IPS-20b (cell line): ENCODE data around the gene SLC17A4.
"Not testable (repeated sequence)": the region's sequence is repeated elsewhere in the genome, so short reads cannot be mapped to it uniquely, and the experiment has no call there.

Experiments
- H3K27ac ChIP-seq: one replicate; pipeline ENCODE4 v1.5.1; 2013; ENCODE audit warnings: low read length
- H3K27me3 ChIP-seq: 2 replicates; pipeline ENCODE4 v1.6.1; 2013; ENCODE audit warnings: mild to moderate bottlenecking, low read length, inconsistent platforms; ENCODE audit not compliant: insufficient read depth
- H3K36me3 ChIP-seq: 2 replicates; pipeline ENCODE4 v1.6.1; 2013; ENCODE audit warnings: low read depth, mild to moderate bottlenecking, inconsistent platforms, low read length, moderate library complexity; ENCODE audit not compliant: insufficient read depth
- H3K4me1 ChIP-seq: 2 replicates; pipeline ENCODE4 v1.6.1; 2013; ENCODE audit warnings: mild to moderate bottlenecking, control low read depth, inconsistent platforms, low read length, moderate library complexity; ENCODE audit not compliant: insufficient read depth
- H3K4me3 ChIP-seq: 2 replicates; pipeline ENCODE4 v1.5.1; 2013; ENCODE audit warnings: mild to moderate bottlenecking, low read length, inconsistent platforms
- H3K9ac ChIP-seq: 2 replicates; pipeline ENCODE4 v1.6.1; 2013; ENCODE audit warnings: low read depth, mild to moderate bottlenecking, inconsistent platforms, low read length, moderate library complexity
- H3K9me3 ChIP-seq: 2 replicates; pipeline ENCODE4 v1.6.1; 2013; ENCODE audit warnings: mild to moderate bottlenecking, low read depth, low read length, inconsistent platforms; ENCODE audit not compliant: insufficient read depth

The SLC17A4 gene

DNA sequence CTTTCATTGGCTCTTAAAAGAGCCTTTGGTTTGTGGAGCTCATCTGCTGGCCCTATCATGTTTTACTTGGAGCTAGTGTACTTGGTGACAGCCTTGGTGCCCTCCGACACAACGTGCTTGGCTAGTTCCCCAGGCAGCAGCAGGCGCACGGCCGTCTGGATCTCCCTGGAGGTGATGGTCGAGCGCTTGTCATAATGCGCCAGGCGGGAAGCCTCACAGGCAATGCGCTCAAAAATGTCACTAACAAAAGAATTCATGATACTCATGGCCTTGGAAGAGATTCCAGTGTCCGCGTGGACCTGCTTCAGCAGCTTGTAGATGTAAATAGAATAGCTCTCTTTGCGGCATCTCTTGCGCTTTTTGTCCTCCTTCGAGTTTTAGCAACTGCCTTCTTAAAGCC lies 22.8 kb upstream of the SLC17A4 start:
- Histone ChIP-seq H3K36me3 (no peaks in the 10 kb centered on the region), H3K4me3 (no peak overlapping the region), H3K4me1 (no peaks in the 10 kb centered on the region), H3K27ac (no peak overlapping the region), H3K27me3 (no peaks in the 10 kb centered on the region), H3K9me3 (no peaks in the 10 kb centered on the region; the same call in 1 of the 2 replicates), H3K9ac (no peak overlapping the region)

DNA sequence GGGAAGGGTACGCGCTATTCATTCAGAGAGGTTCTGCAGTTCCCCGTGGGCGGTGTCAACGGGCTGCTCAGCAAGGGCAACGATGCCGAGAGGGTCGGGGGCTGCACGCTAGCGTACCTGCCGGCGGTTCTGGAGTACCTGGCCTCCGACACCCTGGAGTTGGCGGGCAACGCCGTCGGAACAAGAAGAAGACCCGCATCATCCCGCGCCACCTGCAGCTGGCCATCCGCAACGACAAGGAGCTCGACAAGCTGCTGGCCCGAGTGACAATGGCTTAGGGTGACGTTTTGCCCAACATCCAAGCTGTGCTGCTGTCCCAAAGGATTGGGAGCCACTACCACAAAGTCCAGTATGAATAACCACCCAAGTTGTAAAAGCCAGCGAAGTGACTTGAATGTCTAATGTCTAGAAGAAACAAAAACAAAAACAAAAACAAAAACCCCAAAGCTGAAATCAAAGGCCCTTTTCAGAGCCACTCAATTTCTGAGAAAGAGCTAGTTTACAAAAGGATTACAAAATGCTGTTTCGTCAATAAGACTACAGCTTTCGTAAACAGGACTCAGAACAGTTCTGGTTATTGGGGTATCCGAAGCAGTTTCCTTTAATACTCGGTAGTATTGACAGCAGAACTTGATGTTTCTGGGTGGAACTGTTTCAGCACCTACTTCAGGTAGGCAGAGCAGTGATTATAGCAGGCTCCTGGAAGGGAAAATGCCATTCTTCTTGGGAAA lies 21.9 kb upstream of the SLC17A4 start:
- H3K27me3 ChIP-seq = no peaks in the 10 kb centered on the region
- H3K4me1 ChIP-seq = no peaks in the 10 kb centered on the region
- H3K9me3 ChIP-seq = peaks cover 9% of the 10 kb centered on the region
- no peaks in the 10 kb centered on the region for H3K36me3 ChIP-seq
- H3K4me3 ChIP-seq = no peak overlapping the region
- H3K9ac ChIP-seq = no peak overlapping the region
- H3K27ac ChIP-seq = no peak overlapping the region

DNA sequence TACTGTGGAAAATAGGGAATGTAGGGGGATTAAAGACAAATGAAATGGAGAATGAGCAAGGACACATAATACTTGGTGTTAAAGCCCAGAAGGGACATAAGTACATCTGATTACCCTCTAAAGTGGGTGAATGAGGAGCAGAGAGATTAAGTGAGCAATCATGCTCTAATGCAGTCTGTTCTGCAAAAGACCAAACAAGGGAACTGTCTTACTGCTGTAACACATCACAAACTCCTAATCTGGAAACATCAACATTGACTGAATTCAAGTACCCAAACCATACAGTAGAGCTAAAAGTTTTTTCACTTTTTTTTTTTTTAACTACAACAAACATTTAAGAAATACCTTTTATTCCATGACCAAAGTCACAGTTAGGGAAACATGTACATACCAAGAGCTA lies 19.3 kb upstream of the SLC17A4 start:
- no peak overlapping the region for H3K27ac ChIP-seq
- no peak overlapping the region for H3K4me3 ChIP-seq
- H3K27me3 ChIP-seq = no peaks in the 10 kb centered on the region
- peaks cover 11% of the 10 kb centered on the region for H3K9me3 ChIP-seq
- H3K36me3 ChIP-seq = no peaks in the 10 kb centered on the region
- no peak overlapping the region for H3K9ac ChIP-seq
- H3K4me1 ChIP-seq = no peaks in the 10 kb centered on the region

DNA sequence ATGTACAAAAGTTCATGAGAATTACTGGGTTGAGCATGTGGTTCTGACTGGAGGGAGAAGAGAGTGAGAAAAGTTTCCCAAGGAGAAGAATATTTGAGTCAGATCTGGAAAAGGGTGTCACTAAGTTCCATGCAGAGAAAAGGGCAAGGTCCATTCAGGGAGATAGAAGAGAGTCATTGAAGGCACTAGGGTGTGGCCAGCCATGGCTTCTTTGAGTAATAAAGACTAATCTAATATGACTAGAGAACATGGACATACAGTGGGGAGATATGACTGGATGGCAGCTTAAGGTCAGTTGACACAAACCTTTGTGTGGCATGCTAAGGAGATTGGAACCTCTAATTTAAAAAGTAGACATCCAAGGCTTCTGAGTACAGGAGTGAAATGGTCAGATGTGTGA lies 10.7 kb upstream of the SLC17A4 start:
- peaks cover 4% of the 10 kb centered on the region; the same call in 1 of the 2 replicates for H3K9me3 ChIP-seq
- H3K27ac ChIP-seq = no peak overlapping the region
- H3K9ac ChIP-seq = no peak overlapping the region
- H3K4me1 ChIP-seq = no peaks in the 10 kb centered on the region
- no peaks in the 10 kb centered on the region for H3K36me3 ChIP-seq
- no peak overlapping the region for H3K4me3 ChIP-seq
- H3K27me3 ChIP-seq = no peaks in the 10 kb centered on the region

DNA sequence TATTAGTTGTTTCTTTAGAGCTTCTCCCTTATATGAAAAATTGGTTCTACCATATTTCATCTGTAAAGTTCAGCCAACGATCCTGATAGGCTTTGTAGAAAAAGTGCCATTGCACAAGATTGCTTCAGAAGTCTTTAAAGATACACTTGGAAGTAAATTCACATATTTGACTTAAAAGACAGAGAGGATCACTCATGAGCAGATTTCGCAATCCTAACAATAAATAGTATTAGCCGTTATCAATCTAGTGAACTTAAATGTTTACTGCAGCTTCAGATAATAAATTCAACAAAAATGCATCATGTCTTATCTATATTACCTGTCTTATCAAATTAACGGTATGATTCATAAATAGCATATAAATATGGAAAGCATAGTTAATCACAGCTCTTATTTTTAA lies 8.7 kb upstream of the SLC17A4 start:
- H3K4me3 ChIP-seq = no peak overlapping the region
- no peaks in the 10 kb centered on the region for H3K27me3 ChIP-seq
- H3K4me1 ChIP-seq = no peaks in the 10 kb centered on the region
- no peaks in the 10 kb centered on the region for H3K36me3 ChIP-seq
- H3K9ac ChIP-seq = no peak overlapping the region
- peaks cover 4% of the 10 kb centered on the region; the same call in 1 of the 2 replicates for H3K9me3 ChIP-seq
- H3K27ac ChIP-seq = no peak overlapping the region

DNA sequence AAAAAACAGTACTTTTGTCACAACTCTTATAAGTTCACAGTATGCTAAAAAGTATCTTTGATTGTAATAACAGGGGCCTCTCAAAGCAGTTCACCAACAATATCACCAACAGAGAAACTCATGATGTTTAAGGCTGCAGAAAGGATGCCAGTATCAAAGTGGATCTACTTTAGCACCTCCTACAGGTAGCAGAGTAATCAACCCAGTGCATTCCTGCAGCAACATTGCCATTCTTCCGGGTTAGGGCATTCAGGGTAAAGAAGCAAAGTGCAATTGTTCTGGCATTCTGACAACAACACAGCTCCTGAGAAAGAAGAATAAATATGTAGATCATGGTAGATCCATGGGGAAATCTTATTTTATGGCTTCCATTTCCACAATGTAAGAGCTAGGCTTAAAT lies 7.6 kb upstream of the SLC17A4 start:
- Histone ChIP-seq H3K4me3 (no peak overlapping the region), H3K27me3 (no peaks in the 10 kb centered on the region), H3K9ac (no peak overlapping the region), H3K36me3 (no peaks in the 10 kb centered on the region), H3K27ac (no peak overlapping the region), H3K4me1 (no peaks in the 10 kb centered on the region), H3K9me3 (peaks cover 2% of the 10 kb centered on the region; the same call in 1 of the 2 replicates)

DNA sequence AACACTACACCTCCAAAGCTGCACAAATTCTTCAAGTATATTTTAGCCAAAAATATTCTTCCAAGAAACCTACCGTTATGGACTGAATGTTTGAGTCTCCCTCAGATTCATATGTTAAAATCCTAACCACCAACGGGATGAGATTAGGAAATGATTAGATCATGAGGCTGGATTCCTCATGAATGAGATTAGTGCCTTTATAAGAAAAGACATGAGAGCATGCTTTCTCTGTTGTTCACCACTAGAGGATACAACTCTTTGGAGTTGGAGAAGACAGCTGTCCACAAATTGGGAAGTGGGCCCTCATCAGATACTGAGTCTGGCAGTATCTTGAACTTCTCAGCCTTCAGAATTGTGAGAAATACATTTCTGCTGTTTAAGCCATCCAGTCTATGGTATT lies 7.1 kb upstream of the SLC17A4 start:
- H3K9ac ChIP-seq = no peak overlapping the region
- no peaks in the 10 kb centered on the region for H3K9me3 ChIP-seq
- no peaks in the 10 kb centered on the region for H3K27me3 ChIP-seq
- H3K4me1 ChIP-seq = no peaks in the 10 kb centered on the region
- H3K36me3 ChIP-seq = no peaks in the 10 kb centered on the region
- no peak overlapping the region for H3K4me3 ChIP-seq
- H3K27ac ChIP-seq = no peak overlapping the region

DNA sequence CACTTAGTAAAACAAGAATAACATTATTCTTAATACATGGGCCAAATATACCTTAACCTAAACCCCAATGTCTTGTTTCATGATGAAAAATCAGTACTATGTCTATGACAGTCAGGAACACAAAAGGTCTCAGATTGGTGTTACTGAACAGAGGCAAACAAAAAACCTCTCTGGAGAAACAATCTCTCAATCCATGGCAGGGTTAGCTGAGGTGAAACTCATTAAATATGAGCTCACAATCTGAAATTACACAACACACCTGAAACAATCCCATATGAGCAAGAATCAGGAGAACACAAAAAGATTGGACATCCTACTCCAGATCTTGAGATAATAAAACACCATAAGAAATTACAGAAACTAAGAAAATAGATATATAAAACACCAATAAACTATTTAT lies 6.5 kb upstream of the SLC17A4 start:
- no peaks in the 10 kb centered on the region for H3K36me3 ChIP-seq
- H3K27me3 ChIP-seq = no peaks in the 10 kb centered on the region
- H3K27ac ChIP-seq = no peak overlapping the region
- H3K9ac ChIP-seq = no peak overlapping the region
- no peak overlapping the region for H3K4me3 ChIP-seq
- H3K4me1 ChIP-seq = no peaks in the 10 kb centered on the region
- no peaks in the 10 kb centered on the region for H3K9me3 ChIP-seq

DNA sequence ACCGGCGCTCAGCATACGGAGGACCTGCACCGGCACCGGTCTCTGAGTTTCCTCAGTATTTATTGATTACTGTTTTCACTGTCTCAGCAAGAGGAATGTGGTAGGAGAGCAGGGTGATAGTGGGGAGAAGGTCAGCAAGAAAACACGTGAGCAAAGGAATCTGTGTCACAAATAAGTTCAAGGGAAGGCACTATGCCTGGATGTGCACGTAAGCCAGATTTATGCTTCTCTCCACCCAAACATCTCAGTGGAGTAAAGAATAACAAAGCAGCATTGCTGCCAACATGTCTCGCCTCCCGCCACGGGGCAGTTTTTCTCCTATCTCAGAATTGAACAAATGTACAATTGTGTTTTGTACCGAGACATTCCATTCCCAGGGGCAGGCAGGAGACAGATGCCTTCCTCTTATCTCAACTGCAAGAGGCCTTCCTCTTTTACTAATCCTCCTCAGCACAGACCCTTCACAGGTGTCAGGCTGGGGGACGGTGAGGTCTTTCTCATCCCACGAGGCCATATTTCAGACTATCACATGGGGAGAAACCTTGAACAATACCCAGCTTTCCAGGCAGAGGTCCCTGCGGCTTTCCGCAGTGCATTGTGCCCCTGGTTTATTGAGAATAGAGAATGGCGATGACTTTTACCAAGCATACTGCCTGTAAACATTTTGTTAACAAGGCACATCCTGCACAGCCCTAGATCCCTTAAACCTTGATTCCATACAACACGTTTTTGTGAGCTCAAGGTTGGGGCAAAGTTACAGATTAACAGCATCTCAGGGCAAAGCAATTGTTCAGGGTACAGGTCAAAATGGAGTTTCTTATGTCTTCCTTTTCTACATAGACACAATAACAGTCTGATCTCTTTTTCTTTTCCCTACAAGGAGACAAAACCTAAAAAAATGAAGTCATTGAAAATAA lies 5.7 kb upstream of the SLC17A4 start:
- not testable (repeated sequence) for H3K36me3 ChIP-seq, H3K27ac ChIP-seq, H3K4me3 ChIP-seq, H3K9me3 ChIP-seq, H3K27me3 ChIP-seq, H3K4me1 ChIP-seq, H3K9ac ChIP-seq

DNA sequence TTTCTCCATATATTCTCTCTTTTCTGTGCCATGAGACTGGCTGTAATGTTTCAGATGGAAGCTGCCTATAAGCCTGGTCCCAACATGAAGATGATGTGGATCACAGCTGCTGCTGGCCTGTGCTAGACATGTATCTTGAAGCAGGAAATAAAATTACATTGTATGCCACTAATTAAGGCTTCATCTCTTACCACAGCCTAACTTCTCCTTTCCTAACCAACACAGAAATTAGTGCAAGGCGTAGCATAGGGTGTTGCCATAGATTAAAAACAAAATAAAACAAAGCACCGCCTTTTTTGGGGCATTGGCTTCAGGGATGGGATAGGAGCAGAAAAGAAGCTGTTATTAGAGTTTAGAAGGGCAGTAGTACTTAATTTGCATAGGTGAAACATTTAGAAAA lies 4.7 kb upstream of the SLC17A4 start:
- Histone ChIP-seq H3K27me3 (no peaks in the 10 kb centered on the region), H3K9ac (no peak overlapping the region), H3K4me3 (no peak overlapping the region), H3K9me3 (no peaks in the 10 kb centered on the region), H3K4me1 (no peaks in the 10 kb centered on the region), H3K27ac (no peak overlapping the region), H3K36me3 (no peaks in the 10 kb centered on the region)

DNA sequence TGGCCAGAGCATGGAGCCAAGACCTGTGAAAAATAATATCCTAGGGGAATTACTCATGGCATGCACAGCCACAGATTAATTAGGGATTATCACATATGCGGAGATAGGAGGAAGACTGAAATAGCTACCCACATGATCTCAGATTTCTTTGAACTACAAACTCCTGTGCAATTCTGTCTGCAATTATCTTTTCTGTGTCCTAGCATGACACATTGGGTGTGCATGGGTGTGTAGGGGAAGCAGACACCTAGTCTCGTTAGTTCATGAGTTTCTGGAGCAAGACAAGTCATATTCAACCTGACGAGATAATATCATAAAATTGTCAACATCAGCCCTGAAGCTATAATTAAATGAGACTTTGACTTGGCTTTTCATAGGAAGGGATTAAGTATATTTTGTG lies 3.6 kb upstream of the SLC17A4 start:
- H3K4me3 ChIP-seq = no peak overlapping the region
- H3K9ac ChIP-seq = no peak overlapping the region
- H3K9me3 ChIP-seq = no peaks in the 10 kb centered on the region
- H3K27ac ChIP-seq = no peak overlapping the region
- no peaks in the 10 kb centered on the region for H3K36me3 ChIP-seq
- H3K4me1 ChIP-seq = no peaks in the 10 kb centered on the region
- H3K27me3 ChIP-seq = no peaks in the 10 kb centered on the region

DNA sequence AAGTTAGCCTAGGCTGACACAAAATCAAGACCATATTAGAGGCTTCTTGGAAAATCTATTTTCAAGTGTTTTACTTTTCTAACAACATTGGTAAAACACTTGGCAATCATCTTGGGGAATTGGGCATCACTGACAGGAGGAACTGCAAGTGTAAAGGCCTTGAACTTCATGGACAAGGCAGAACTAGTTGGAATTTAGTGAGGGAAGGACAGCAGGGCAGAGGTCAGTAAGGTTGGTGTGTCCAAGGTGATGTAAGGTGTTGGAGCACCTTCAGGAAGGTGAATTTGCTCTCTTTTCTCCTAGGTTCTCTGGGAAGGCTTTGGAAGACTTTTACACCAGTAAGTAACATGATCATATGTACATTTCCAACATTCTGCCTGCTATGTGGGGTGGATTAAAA lies 1.5 kb upstream of the SLC17A4 start:
- Histone ChIP-seq H3K9ac (no peak overlapping the region), H3K27ac (no peak overlapping the region), H3K9me3 (no peaks in the 10 kb centered on the region), H3K4me1 (no peaks in the 10 kb centered on the region), H3K4me3 (no peak overlapping the region), H3K36me3 (no peaks in the 10 kb centered on the region), H3K27me3 (no peaks in the 10 kb centered on the region)
